WTC11 (cell line): ENCODE data around the gene ANKLE2. TPM values are rescaled to one million over a fixed set of nuclear protein-coding genes. Genes with fewer than 3 reads are reported as not detected.

Experiments
- ATAC-seq: fragments of 200-7000 bp; cut with Tn5 transposase; 2 replicates; pipeline ENCODE4 v1.10.0; 2021; ENCODE audit warnings: mild to moderate bottlenecking, moderate library complexity
- CTCF ChIA-PET: fragments of 300-600 bp; sonication (Branson Sonifier 250); formaldehyde crosslinking; loops from one replicate; lab custom pipeline; 2021; ENCODE audit warnings: antibody characterized with exemption; lab: Charles Lee
- POLR2A ChIA-PET: fragments of 350-600 bp; sonication (Branson Sonifier 250); formaldehyde crosslinking; loops from one replicate; lab custom pipeline; 2021; ENCODE audit warnings: antibody characterized with exemption; lab: Charles Lee
- DNase-seq: peaks from one replicate; pipeline ENCODE4 v3.0.0; 2021; ENCODE audit warnings: low spot score
- H3K27ac Mint-ChIP-seq: 2 replicates; pipeline ENCODE4 v1.8.0; 2021; ENCODE audit warnings: mixed read lengths
- H3K27me3 Mint-ChIP-seq: 2 replicates; pipeline ENCODE4 v1.8.0; 2021; ENCODE audit warnings: low read depth, mild to moderate bottlenecking, moderate library complexity, mixed read lengths
- H3K36me3 Mint-ChIP-seq: 2 replicates; pipeline ENCODE4 v1.8.0; 2021; ENCODE audit warnings: mixed read lengths
- H3K4me1 Mint-ChIP-seq: 2 replicates; pipeline ENCODE4 v1.8.0; 2022; ENCODE audit warnings: mixed read lengths
- H3K4me3 Mint-ChIP-seq: 2 replicates; pipeline ENCODE4 v1.8.0; 2021; ENCODE audit warnings: mild to moderate bottlenecking, moderate library complexity, mixed read lengths
- H3K9me3 Mint-ChIP-seq: 2 replicates; pipeline ENCODE4 v1.8.0; 2021; ENCODE audit warnings: mixed read lengths
- CREM ChIP-seq: sonication (generic); formaldehyde crosslinking; IDR thresholded peaks from 2 replicates; pipeline ENCODE4 v1.8.1; 2022; ENCODE audit warnings: mild to moderate bottlenecking, missing genetic modification reagents, moderate library complexity
- E2F4 ChIP-seq: sonication (generic); formaldehyde crosslinking; IDR thresholded peaks from 2 replicates; pipeline ENCODE4 v1.8.1; 2022; ENCODE audit warnings: low read depth, mild to moderate bottlenecking, moderate library complexity, missing genetic modification reagents, borderline replicate concordance
- ELF4 ChIP-seq: sonication (generic); formaldehyde crosslinking; IDR thresholded peaks from 2 replicates; pipeline ENCODE4 v1.8.1; 2022; ENCODE audit warnings: low read depth, mild to moderate bottlenecking, moderate library complexity, missing genetic modification reagents
- EMX1 ChIP-seq: fragments of 250-450 bp; sonication (Bioruptor Pico); IDR thresholded peaks from 2 replicates; pipeline ENCODE4 v1.8.0; 2021; ENCODE audit warnings: mild to moderate bottlenecking
- ERG ChIP-seq: fragments of 250-450 bp; sonication (Bioruptor Pico); IDR thresholded peaks from 2 replicates; pipeline ENCODE4 v1.8.0; 2021; ENCODE audit warnings: mild to moderate bottlenecking
- ESRRA ChIP-seq: sonication (generic); formaldehyde crosslinking; IDR thresholded peaks from 2 replicates; pipeline ENCODE4 v1.8.1; 2022; ENCODE audit warnings: mild to moderate bottlenecking, missing genetic modification reagents, borderline replicate concordance
- FOXP1 ChIP-seq: sonication (generic); formaldehyde crosslinking; IDR thresholded peaks from 2 replicates; pipeline ENCODE4 v1.8.0; 2022; ENCODE audit warnings: missing genetic modification reagents, mild to moderate bottlenecking, moderate library complexity, borderline replicate concordance
- GRHL2 ChIP-seq: fragments of 250-450 bp; sonication (Bioruptor Pico); IDR thresholded peaks from 2 replicates; pipeline ENCODE4 v1.8.0; 2022; ENCODE audit warnings: mild to moderate bottlenecking, moderate library complexity; ENCODE audit not compliant: insufficient replicate concordance, severe bottlenecking
- HMGXB4 ChIP-seq: sonication (generic); formaldehyde crosslinking; IDR thresholded peaks from 2 replicates; pipeline ENCODE4 v1.8.1; 2023; ENCODE audit warnings: mild to moderate bottlenecking, moderate library complexity, missing genetic modification reagents
- JUN ChIP-seq: sonication (generic); formaldehyde crosslinking; IDR thresholded peaks from 2 replicates; pipeline ENCODE4 v1.8.0; 2023; ENCODE audit warnings: mild to moderate bottlenecking, missing genetic modification reagents
- RELA ChIP-seq: sonication (generic); formaldehyde crosslinking; IDR thresholded peaks from 2 replicates; pipeline ENCODE4 v1.8.1; 2022; ENCODE audit warnings: missing genetic modification reagents, mild to moderate bottlenecking, borderline replicate concordance
- STAT6 ChIP-seq: sonication (generic); formaldehyde crosslinking; conservative IDR thresholded peaks from 2 replicates; pipeline ENCODE4 v1.8.1; 2023; ENCODE audit warnings: mild to moderate bottlenecking, low read depth, missing genetic modification reagents, moderate library complexity
- TEAD1 ChIP-seq: sonication (generic); formaldehyde crosslinking; IDR thresholded peaks from 2 replicates; pipeline ENCODE4 v1.8.0; 2022; ENCODE audit warnings: mild to moderate bottlenecking, missing genetic modification reagents
- ZNF121 ChIP-seq: sonication (generic); formaldehyde crosslinking; IDR thresholded peaks from 2 replicates; pipeline ENCODE4 v1.8.0; 2023; ENCODE audit warnings: missing genetic modification reagents
- ZNF219 ChIP-seq: sonication (generic); formaldehyde crosslinking; IDR thresholded peaks from 2 replicates; pipeline ENCODE4 v1.8.0; 2023; ENCODE audit warnings: missing genetic modification reagents, mild to moderate bottlenecking, borderline replicate concordance
- ZNF281 ChIP-seq: sonication (generic); formaldehyde crosslinking; IDR thresholded peaks from 2 replicates; pipeline ENCODE4 v1.8.0; 2023; ENCODE audit warnings: mild to moderate bottlenecking, missing genetic modification reagents
- ZNF532 ChIP-seq: fragments of 250-450 bp; sonication (Bioruptor Pico); IDR thresholded peaks from 2 replicates; pipeline ENCODE4 v1.9.0; 2021; ENCODE audit warnings: mild to moderate bottlenecking, borderline replicate concordance
- ZSCAN18 ChIP-seq: fragments of 250-450 bp; sonication (Bioruptor Pico); IDR thresholded peaks from 2 replicates; pipeline ENCODE4 v2.1.2; 2022; ENCODE audit warnings: mild to moderate bottlenecking, moderate library complexity
- total RNA-seq: library from RNA; stranded (reverse); gene quantifications from 3 replicates; pipeline ENCODE4 v1.2.3, GENCODE V29; 2021

ANKLE2 gene
- total RNA-seq, 1 experiment from 2014 or later: 63.8 TPM

- TF ChIP-seq STAT6 (CRISPR knock-in tag): no peak
- TF ChIP-seq ZNF281 (CRISPR knock-in tag): no peak
Measured at GRCh38 chr12:132735496-132735895, 26.1 kb downstream of the ANKLE2 start (continued).

GRCh38 chr12:132734206-132734605 is 27.4 kb downstream of the ANKLE2 start:
- TF ChIP-seq HMGXB4 (CRISPR knock-in tag) (no peak), E2F4 (CRISPR knock-in tag) (no peak), ESRRA (no peak), ERG (CRISPR knock-in tag) (no peak)
- Mint-ChIP-seq H3K4me1 (peaks cover 7% of the 10 kb centered on the region; the same call in 1 of the 2 replicates), H3K9me3 (peaks cover 7% of the 10 kb centered on the region), H3K27ac (no peak overlapping the region), H3K4me3 (no peak overlapping the region), H3K27me3 (no peaks in the 10 kb centered on the region), H3K36me3 (peaks cover 86% of the 10 kb centered on the region)
- ATAC-seq (no peak), DNase-seq (no peak)
- CTCF ChIA-PET: no interaction called here
- POLR2A ChIA-PET: no interaction called here

- ChIA-PET CTCF (interaction anchor here (1.7 kb wide), 1 partner anchor 173 kb away, joined by 4 read pairs; no protein-coding TSS in a partner anchor), POLR2A (no interaction called here)
- Mint-ChIP-seq H3K4me1 (peaks cover 7% of the 10 kb centered on the region; the same call in 1 of the 2 replicates), H3K4me3 (no peak overlapping the region), H3K36me3 (peaks cover 90% of the 10 kb centered on the region), H3K27ac (no peak overlapping the region), H3K9me3 (peaks cover 7% of the 10 kb centered on the region), H3K27me3 (no peaks in the 10 kb centered on the region)
- DNase-seq (no peak), ATAC-seq (no peak)
- TF ChIP-seq RELA (CRISPR knock-in tag): no peak
- no peak for TF ChIP-seq ZNF121 (CRISPR knock-in tag)
- no peak for TF ChIP-seq CREM (CRISPR knock-in tag)
- no peak for TF ChIP-seq TEAD1 (CRISPR knock-in tag)
- TF ChIP-seq ZSCAN18 (CRISPR knock-in tag): no peak
- no peak for TF ChIP-seq EMX1
- TF ChIP-seq ELF4 (CRISPR knock-in tag): no peak
- TF ChIP-seq ZNF219 (CRISPR knock-in tag): no peak
- TF ChIP-seq FOXP1 (CRISPR knock-in tag): no peak
- TF ChIP-seq GRHL2 (CRISPR knock-in tag): no peak
- TF ChIP-seq JUN (CRISPR knock-in tag): no peak
- TF ChIP-seq ZNF532 (CRISPR knock-in tag): no peak
Measured at GRCh38 chr12:132731574-132731973, 30.1 kb downstream of the ANKLE2 start.
